ENCODE results near the gene ZNF330. TPM values are rescaled to one million over a fixed set of nuclear protein-coding genes. Genes with fewer than 3 reads are reported as not detected.

The ZNF330 gene
- polyA plus RNA-seq, 3 donors = 21.6 to 38.9 (median 27.7) TPM

DNA sequence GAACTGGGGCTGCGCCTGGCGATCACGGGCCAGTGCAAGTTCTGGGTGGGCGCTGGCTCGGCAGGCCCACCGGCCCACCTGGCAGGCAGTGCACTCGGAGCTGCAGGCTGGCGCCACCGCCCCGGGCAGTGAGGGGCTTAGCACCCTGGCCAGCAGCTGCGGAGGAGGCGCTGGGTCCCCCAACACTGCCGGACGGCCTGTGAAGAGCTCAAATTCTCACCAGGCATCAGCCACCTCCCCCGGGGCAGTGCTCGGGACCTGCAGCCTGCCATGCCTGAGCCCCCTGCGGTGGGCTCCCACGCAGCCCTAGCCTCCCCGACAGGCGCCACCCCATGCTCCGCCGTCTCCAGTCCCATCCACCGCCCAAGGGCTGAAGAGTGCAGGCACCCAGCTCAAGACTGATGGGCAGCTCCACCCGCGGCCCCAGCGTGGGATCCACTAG is 7.1 kb upstream of the ZNF330 start:
- H3K9me3 Mint-ChIP-seq = peaks cover 0 to 5% (median 2%) of the 10 kb centered on the region in 7 donors

GRCh38 chr4:141215030-141215429 is 5.7 kb upstream of the ZNF330 start:
- Histone ChIP-seq H2AFZ (ENCODE audit: insufficient read depth, low read depth, low read length, poor library complexity, severe bottlenecking) (no peak overlapping the region), H3K9me3 (replicated peaks in 1 of 2; ENCODE audit: control insufficient read depth in 1 of 2, insufficient read depth in 1 of 2, low read length in 2 of 2) (no peaks in the 10 kb centered on the region), H3K4me3 (replicated peaks in 1 of 3; ENCODE audit: low read depth in 2 of 3, low read length in 3 of 3) (no peak overlapping the region), H3K27me3 (ENCODE audit: control insufficient read depth in 2 of 2, insufficient read depth in 2 of 2, low read length in 2 of 2) (no peaks in the 10 kb centered on the region), H3K27ac (ENCODE audit: low read depth in 1 of 2, low read length in 2 of 2) (no peak overlapping the region), H3K4me2 (replicated peaks; ENCODE audit: extremely low read depth, low read length, poor library complexity, severe bottlenecking) (no peak overlapping the region), H4K20me1 (ENCODE audit: insufficient read depth, low read length) (no peaks in the 10 kb centered on the region), H3K79me2 (ENCODE audit: insufficient read depth, low read length) (no peaks in the 10 kb centered on the region), H3K36me3 (replicated peaks in 1 of 2; ENCODE audit: control insufficient read depth in 1 of 2, insufficient read depth in 2 of 2, low read length in 2 of 2) (no peaks in the 10 kb centered on the region), H3K9ac (ENCODE audit: insufficient read depth, low read length, poor library complexity, severe bottlenecking) (no peak overlapping the region), H3K4me1 (ENCODE audit: control insufficient read depth in 1 of 2, insufficient read depth in 2 of 2, low read length in 2 of 2) (no peaks in the 10 kb centered on the region)
- H3K4me1 Mint-ChIP-seq = peaks cover 7% of the 10 kb centered on the region
- peaks cover 0 to 5% (median 2%) of the 10 kb centered on the region in 7 donors for H3K9me3 Mint-ChIP-seq
- TF ChIP-seq CTCF (IDR thresholded peaks at IDR 0.05) = no peak
- no peak for DNase-seq
- peaks cover 0 to 10% (median 5%) of the 10 kb centered on the region in 3 donors for H3K27me3 Mint-ChIP-seq (ENCODE audit: low read depth in 3 of 3)
- H3K4me3 Mint-ChIP-seq = no peak overlapping the region
- intact Hi-C loops (cut with micrococcal nuclease) = no loop called here
- H3K27ac Mint-ChIP-seq = no peak overlapping the region
- no peaks in the 10 kb centered on the region for H3K36me3 Mint-ChIP-seq

More for the DNA sequence above, 7.1 kb upstream of the ZNF330 start:
- WGBS (ENCODE audit: insufficient coverage) = 89% methylated on average over 21 of the region's 26 CpGs
- DNase-seq = no peak
- H3K4me1 ChIP-seq (ENCODE audit: control insufficient read depth in 1 of 2, insufficient read depth in 2 of 2, low read length in 2 of 2) = no peaks in the 10 kb centered on the region
- H3K4me3 ChIP-seq (replicated peaks in 1 of 3; ENCODE audit: low read depth in 2 of 3, low read length in 3 of 3) = no peak overlapping the region
- peaks cover 7% of the 10 kb centered on the region for H3K4me1 Mint-ChIP-seq
- H4K20me1 ChIP-seq (ENCODE audit: insufficient read depth, low read length) = no peaks in the 10 kb centered on the region
- no peak for TF ChIP-seq CTCF (IDR thresholded peaks at IDR 0.05)
- no peaks in the 10 kb centered on the region for H3K79me2 ChIP-seq (ENCODE audit: insufficient read depth, low read length)
- no peaks in the 10 kb centered on the region for H3K36me3 Mint-ChIP-seq
- no peak overlapping the region for H2AFZ ChIP-seq (ENCODE audit: insufficient read depth, low read depth, low read length, poor library complexity, severe bottlenecking)
- H3K27me3 Mint-ChIP-seq (ENCODE audit: low read depth in 3 of 3) = peaks cover 0 to 10% (median 5%) of the 10 kb centered on the region in 3 donors
- H3K36me3 ChIP-seq (replicated peaks in 1 of 2; ENCODE audit: control insufficient read depth in 1 of 2, insufficient read depth in 2 of 2, low read length in 2 of 2) = no peaks in the 10 kb centered on the region
- H3K27me3 ChIP-seq (ENCODE audit: control insufficient read depth in 2 of 2, insufficient read depth in 2 of 2, low read length in 2 of 2) = no peaks in the 10 kb centered on the region
- H3K27ac ChIP-seq (ENCODE audit: low read depth in 1 of 2, low read length in 2 of 2) = no peak overlapping the region
- no peak overlapping the region for H3K4me2 ChIP-seq (replicated peaks; ENCODE audit: extremely low read depth, low read length, poor library complexity, severe bottlenecking)
- H3K4me3 Mint-ChIP-seq = no peak overlapping the region
- H3K9ac ChIP-seq (ENCODE audit: insufficient read depth, low read length, poor library complexity, severe bottlenecking) = no peak overlapping the region
- no peak overlapping the region for H3K27ac Mint-ChIP-seq
- no peaks in the 10 kb centered on the region for H3K9me3 ChIP-seq (replicated peaks in 1 of 2; ENCODE audit: control insufficient read depth in 1 of 2, insufficient read depth in 1 of 2, low read length in 2 of 2)
- intact Hi-C loops (cut with micrococcal nuclease) = no loop called here
